Measurements from ENCODE around the gene ZNF101.

Gene ZNF101

GRCh38 chr19:19711934-19712828 is 43.5 kb downstream of the ZNF101 start:
- DNase-seq (ENCODE audit: low spot score) = no peak

- DNase-seq (ENCODE audit: low spot score) = no peak
Measured at GRCh38 chr19:19719798-19720197, 51.2 kb downstream of the ZNF101 start.

GRCh38 chr19:19721896-19722295 is 53.3 kb downstream of the ZNF101 start:
- DNase-seq (ENCODE audit: low spot score) = no peak

- peak; percentile 97 for DNase-seq (ENCODE audit: low spot score)
Measured at GRCh38 chr19:19732579-19733501, 64.2 kb downstream of the ZNF101 start, which contains the start of gene ZNF14. Gene ZNF14, minus strand, starts transcription at chr19:19733112. Its CDS starts 154 bp downstream, at chr19:19732958.

Measured in RKO (cell line).